ENCODE results near the gene AURKAIP1. TPM values are rescaled to one million over a fixed set of nuclear protein-coding genes. Genes with fewer than 3 reads are reported as not detected.

Gene AURKAIP1
- total and polyA plus RNA-seq, 4 donors, result 43.5 to 208 (median 168) TPM

GRCh38 chr1:1337793-1338147, 37.2 kb downstream of the AURKAIP1 start:
- Histone ChIP-seq H3K9ac (ENCODE audit: insufficient read depth in 1 of 2, low read length in 2 of 2) (no peak overlapping the region), H3K36me3 (ENCODE audit: control insufficient read depth in 4 of 4, insufficient read depth in 4 of 4, low read length in 4 of 4) (peaks cover 4 to 60% (median 11%) of the 10 kb centered on the region in 4 donors), H3K27ac (ENCODE audit: low read depth in 1 of 2, low read length in 1 of 2) (no peak overlapping the region), H3K4me3 (no peak overlapping the region), H3K27me3 (ENCODE audit: control insufficient read depth in 3 of 3, insufficient read depth in 3 of 3, low read length in 2 of 3) (no peaks in the 10 kb centered on the region), H3K9me3 (ENCODE audit: control insufficient read depth in 4 of 4, insufficient read depth in 3 of 4, low read length in 3 of 4) (peaks cover 0 to 5% (median 0%) of the 10 kb centered on the region in 4 donors), H3K4me1 (ENCODE audit: control insufficient read depth in 5 of 5, insufficient read depth in 5 of 5, low read length in 5 of 5) (no peaks in the 10 kb centered on the region)
- TF ChIP-seq, protein P1, sequence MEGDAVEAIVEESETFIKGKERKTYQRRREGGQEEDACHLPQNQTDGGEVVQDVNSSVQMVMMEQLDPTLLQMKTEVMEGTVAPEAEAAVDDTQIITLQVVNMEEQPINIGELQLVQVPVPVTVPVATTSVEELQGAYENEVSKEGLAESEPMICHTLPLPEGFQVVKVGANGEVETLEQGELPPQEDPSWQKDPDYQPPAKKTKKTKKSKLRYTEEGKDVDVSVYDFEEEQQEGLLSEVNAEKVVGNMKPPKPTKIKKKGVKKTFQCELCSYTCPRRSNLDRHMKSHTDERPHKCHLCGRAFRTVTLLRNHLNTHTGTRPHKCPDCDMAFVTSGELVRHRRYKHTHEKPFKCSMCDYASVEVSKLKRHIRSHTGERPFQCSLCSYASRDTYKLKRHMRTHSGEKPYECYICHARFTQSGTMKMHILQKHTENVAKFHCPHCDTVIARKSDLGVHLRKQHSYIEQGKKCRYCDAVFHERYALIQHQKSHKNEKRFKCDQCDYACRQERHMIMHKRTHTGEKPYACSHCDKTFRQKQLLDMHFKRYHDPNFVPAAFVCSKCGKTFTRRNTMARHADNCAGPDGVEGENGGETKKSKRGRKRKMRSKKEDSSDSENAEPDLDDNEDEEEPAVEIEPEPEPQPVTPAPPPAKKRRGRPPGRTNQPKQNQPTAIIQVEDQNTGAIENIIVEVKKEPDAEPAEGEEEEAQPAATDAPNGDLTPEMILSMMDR (IDR thresholded peaks at IDR 0.05; ENCODE audit: control extremely low read depth, extremely low read depth), result no peak
- DNase-seq (no peak), ATAC-seq (ENCODE audit: insufficient read depth, low FRiP score) (no peak)
- WGBS, 2 donors, result 86 to 91% methylated on average over 18 of the region's 18 CpGs

DNA sequence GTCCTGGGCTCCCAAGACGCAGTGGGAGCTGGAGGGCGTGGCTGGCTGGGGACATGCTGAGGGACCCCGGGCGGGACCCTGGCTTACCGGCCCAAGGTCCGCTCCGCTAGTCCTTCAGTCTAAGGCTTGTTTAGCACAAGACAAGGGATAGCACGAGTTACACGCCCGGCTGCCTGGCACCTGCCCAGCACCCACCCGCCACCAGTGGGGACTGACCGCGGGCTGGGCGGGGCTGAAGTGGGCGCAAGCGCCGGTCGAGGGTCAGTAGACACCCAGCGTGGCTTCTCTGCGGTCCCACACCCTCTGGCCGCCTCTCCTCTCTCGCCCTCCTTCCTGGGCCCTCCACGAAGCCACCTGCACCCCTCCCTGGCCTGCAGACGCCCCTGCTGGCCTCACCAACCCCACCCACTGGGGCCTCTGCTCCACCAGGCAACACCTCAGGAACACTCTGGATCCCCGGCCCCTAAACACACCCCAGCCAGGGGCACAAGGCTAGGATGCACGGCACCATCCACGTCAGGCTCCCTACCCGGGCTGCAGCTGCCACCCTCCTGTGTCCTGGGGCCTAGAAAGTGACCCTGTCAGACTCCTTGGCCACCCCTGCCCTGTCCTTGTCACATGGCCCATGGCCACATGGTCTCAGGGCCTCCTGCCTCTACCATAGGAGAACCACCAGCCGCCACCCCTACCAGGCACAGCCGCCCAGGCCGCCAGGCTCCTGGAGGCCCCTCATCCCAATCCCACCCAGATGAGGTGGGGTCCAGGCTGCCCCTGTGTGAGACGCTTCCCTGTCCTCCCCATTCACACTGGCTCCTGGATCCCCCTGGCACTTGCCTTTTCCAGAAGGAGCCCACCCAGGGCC, 37.8 kb downstream of the AURKAIP1 start:
- DNase-seq, result no peak
- H3K9ac ChIP-seq (ENCODE audit: insufficient read depth in 1 of 2, low read length in 2 of 2), result no peak overlapping the region
- H3K27ac ChIP-seq (ENCODE audit: low read depth in 1 of 2, low read length in 1 of 2), result no peak overlapping the region
- WGBS, 2 donors, result 97 to 98% methylated on average over 24 to 32 of the region's 32 CpGs
- ATAC-seq (ENCODE audit: insufficient read depth, low FRiP score), result no peak
- H3K9me3 ChIP-seq (ENCODE audit: control insufficient read depth in 4 of 4, insufficient read depth in 3 of 4, low read length in 3 of 4), result peaks cover 0 to 5% (median 0%) of the 10 kb centered on the region in 4 donors
- H3K4me3 ChIP-seq, result no peak overlapping the region
- peaks cover 0 to 2% (median 0%) of the 10 kb centered on the region in 5 donors for H3K4me1 ChIP-seq (ENCODE audit: control insufficient read depth in 5 of 5, insufficient read depth in 5 of 5, low read length in 5 of 5)
- peaks cover 4 to 59% (median 11%) of the 10 kb centered on the region in 4 donors for H3K36me3 ChIP-seq (ENCODE audit: control insufficient read depth in 4 of 4, insufficient read depth in 4 of 4, low read length in 4 of 4)
- TF ChIP-seq, protein P1 (IDR thresholded peaks at IDR 0.05; ENCODE audit: control extremely low read depth, extremely low read depth), result no peak
- H3K27me3 ChIP-seq (ENCODE audit: control insufficient read depth in 3 of 3, insufficient read depth in 3 of 3, low read length in 2 of 3), result no peaks in the 10 kb centered on the region

DNA sequence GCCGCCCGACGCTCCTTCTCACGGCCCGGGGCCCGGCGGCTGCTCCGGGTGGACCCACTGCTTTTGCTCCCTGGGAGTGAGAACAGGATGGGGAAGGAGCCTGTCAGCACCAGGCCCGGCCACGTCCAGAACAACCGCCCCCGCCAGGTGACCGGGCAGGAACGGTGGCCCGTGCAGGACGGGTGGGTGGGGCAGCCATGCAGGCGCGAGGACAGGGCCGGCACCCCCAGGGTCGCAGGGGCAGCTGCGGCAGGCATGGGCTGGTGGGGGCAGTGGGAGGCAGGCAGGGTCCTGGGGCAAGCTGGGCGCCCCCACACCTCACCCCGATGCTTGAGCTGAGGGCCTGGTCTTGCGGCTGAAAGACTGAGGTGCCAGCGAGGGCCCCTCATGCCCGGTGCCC, 38.6 kb downstream of the AURKAIP1 start:
- no peak for DNase-seq
- H3K4me1 ChIP-seq (ENCODE audit: control insufficient read depth in 5 of 5, insufficient read depth in 5 of 5, low read length in 5 of 5), result peaks cover 0 to 2% (median 0%) of the 10 kb centered on the region in 5 donors

More for the DNA sequence above, 38.6 kb downstream of the AURKAIP1 start:
- no peaks in the 10 kb centered on the region for H3K27me3 ChIP-seq (ENCODE audit: control insufficient read depth in 3 of 3, insufficient read depth in 3 of 3, low read length in 2 of 3)
- 93 to 94% methylated on average over 22 to 26 of the region's 26 CpGs for whole genome bisulfite sequencing, 2 donors
- no peak overlapping the region for H3K27ac ChIP-seq (ENCODE audit: low read depth in 1 of 2, low read length in 1 of 2)
- peaks cover 0 to 5% (median 0%) of the 10 kb centered on the region in 4 donors for H3K9me3 ChIP-seq (ENCODE audit: control insufficient read depth in 4 of 4, insufficient read depth in 3 of 4, low read length in 3 of 4)
- TF ChIP-seq, protein P1 (IDR thresholded peaks at IDR 0.05; ENCODE audit: control extremely low read depth, extremely low read depth), result no peak
- ATAC-seq (ENCODE audit: insufficient read depth, low FRiP score), result no peak
- peaks cover 4 to 55% (median 11%) of the 10 kb centered on the region in 4 donors for H3K36me3 ChIP-seq (ENCODE audit: control insufficient read depth in 4 of 4, insufficient read depth in 4 of 4, low read length in 4 of 4)
- H3K4me3 ChIP-seq, result no peak overlapping the region
- H3K9ac ChIP-seq (ENCODE audit: insufficient read depth in 1 of 2, low read length in 2 of 2), result no peak overlapping the region
